SJSA1 (cell line): ENCODE measurements around the gene YIPF2. TPM values are rescaled to one million over a fixed set of nuclear protein-coding genes. Genes with fewer than 3 reads are reported as not detected.

Experiments
- DNase-seq, 2 experiments: peaks; one replicate each; pipeline ENCODE4 v3.0.0-alpha.2; 2015 to 2020; ENCODE audit warnings: low spot score in 2 of 2, low read depth in 1 of 2
- H3K27ac ChIP-seq: fragments of 250-450 bp; sonication (Bioruptor Pico); 2 replicates; pipeline ENCODE4 v1.5.1; 2020; ENCODE audit warnings: mild to moderate bottlenecking, moderate library complexity
- H3K27me3 ChIP-seq: fragments of 250-450 bp; sonication (Bioruptor Pico); replicated peaks from 2 replicates; pipeline ENCODE4 v1.5.1; 2020; ENCODE audit warnings: mild to moderate bottlenecking, moderate library complexity
- H3K36me3 ChIP-seq: fragments of 250-450 bp; sonication (Bioruptor Pico); 2 replicates; pipeline ENCODE4 v1.5.1; 2020; ENCODE audit warnings: mild to moderate bottlenecking
- H3K4me1 ChIP-seq: fragments of 250-450 bp; sonication (Bioruptor Pico); replicated peaks from 2 replicates; pipeline ENCODE4 v1.6.1; 2021; ENCODE audit warnings: mild to moderate bottlenecking
- H3K4me3 ChIP-seq: fragments of 250-450 bp; sonication (Bioruptor Pico); 2 replicates; pipeline ENCODE4 v1.5.1; 2020; ENCODE audit warnings: mild to moderate bottlenecking
- H3K9me3 ChIP-seq: fragments of 250-450 bp; sonication (Bioruptor Pico); replicated peaks from 2 replicates; pipeline ENCODE4 v1.5.1; 2020; ENCODE audit warnings: mild to moderate bottlenecking
- total RNA-seq: library from RNA; depleted of rRNA; stranded (reverse); fragments of >200 nt; shearing (Covaris generic); gene quantifications from 2 replicates; pipeline ENCODE4 v1.2.3, GENCODE V29; 2014

The YIPF2 gene
- total RNA-seq, 1 experiment from 2014 or later = 53.4 TPM

DNA sequence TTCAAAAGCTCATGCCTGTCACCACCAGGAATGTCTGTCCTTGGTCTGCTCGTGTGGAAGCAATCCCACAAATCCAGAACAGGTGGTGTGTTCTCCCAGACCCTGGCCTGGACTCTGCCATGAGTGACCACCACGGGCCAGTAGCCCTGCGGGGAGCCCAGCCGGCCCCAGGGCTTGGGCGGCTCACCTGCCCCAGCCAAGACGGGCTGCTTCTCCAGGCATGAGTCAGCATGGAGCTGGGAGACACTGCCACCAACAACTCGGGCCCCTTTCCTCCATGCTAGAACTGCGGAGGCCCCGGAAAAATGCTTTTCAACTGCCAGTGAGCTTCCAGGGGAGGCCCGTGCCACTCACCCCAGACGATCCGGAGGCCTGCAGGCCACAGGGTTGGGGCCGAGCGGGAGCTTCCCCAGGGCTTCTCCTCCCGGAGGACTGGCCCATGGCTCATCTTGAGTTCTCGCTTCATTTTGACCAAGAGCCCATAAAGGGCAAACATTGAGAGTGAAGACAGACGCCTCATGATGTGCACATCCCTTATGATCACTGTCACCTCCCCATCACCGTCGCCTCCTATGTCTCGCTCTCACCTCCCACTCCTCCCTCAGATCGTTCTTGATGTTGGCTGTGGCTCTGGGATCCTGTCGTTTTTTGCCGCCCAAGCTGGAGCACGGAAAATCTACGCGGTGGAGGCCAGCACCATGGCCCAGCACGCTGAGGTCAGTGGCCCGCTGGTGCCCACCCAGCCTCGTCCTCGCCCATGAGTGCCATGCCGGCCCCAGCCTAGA lies 16.7 kb downstream of the YIPF2 start:
- no peak overlapping the region for H3K4me3 ChIP-seq
- no peaks in the 10 kb centered on the region for H3K9me3 ChIP-seq
- H3K27me3 ChIP-seq = no peaks in the 10 kb centered on the region
- H3K36me3 ChIP-seq = peaks cover 43% of the 10 kb centered on the region
- no peak overlapping the region for H3K27ac ChIP-seq
- no peak for DNase-seq
- H3K4me1 ChIP-seq = peaks cover 11% of the 10 kb centered on the region

- Histone ChIP-seq H3K4me3 (no peak overlapping the region), H3K4me1 (no peaks in the 10 kb centered on the region), H3K36me3 (peaks cover 23% of the 10 kb centered on the region), H3K27me3 (no peaks in the 10 kb centered on the region), H3K27ac (no peak overlapping the region), H3K9me3 (no peaks in the 10 kb centered on the region)
- no peak for DNase-seq
Measured at GRCh38 chr19:10908380-10908960, 20.0 kb downstream of the YIPF2 start.

DNA sequence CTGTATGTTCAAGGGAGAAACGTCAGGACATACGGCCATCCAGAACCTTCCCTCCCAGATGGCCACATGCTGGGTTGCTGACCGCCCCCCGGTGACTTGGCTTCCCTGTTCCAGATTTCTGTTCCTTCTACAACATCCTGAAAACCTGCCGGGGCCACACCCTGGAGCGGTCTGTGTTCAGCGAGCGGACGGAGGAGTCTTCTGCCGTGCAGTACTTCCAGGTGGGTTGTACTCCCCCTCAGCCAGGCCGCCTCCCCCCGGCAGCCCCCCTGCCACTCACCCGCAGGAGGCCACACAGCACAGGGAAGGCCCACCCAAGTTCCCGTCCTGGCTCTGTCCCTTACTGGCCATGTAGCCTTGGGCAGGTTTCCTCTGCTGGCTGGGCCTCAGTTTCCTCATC lies 20.5 kb downstream of the YIPF2 start:
- H3K9me3 ChIP-seq = no peaks in the 10 kb centered on the region
- H3K4me1 ChIP-seq = no peaks in the 10 kb centered on the region
- no peaks in the 10 kb centered on the region for H3K27me3 ChIP-seq
- no peak overlapping the region for H3K4me3 ChIP-seq
- peaks cover 23% of the 10 kb centered on the region for H3K36me3 ChIP-seq
- DNase-seq = no peak
- no peak overlapping the region for H3K27ac ChIP-seq

DNA sequence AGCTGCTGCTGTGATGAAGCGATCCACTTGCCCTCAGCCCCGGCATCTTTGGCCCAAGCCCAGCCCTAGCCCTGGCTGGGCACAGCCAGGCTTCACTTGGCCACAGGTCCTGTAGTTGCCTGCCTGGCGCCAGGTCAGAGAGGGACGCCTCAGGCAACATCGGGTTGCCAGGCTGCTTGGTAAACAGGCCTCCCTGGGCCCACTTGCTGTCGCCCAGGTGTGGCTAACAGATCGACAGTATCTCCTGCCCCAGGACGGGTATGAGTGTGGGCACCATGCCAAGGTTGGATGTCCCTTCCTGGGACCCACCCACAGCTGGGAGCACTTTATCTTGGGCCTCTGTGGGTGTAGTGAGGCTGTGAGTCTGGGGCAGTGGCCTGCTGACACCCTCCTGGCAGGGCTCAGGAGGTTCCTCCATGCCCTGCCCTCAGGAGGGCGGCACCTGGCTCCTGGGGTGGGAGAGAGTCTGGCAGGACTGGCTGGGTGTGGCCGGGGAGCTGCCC lies 29.2 kb downstream of the YIPF2 start:
- no peak overlapping the region for H3K4me3 ChIP-seq
- H3K4me1 ChIP-seq = no peaks in the 10 kb centered on the region
- no peaks in the 10 kb centered on the region for H3K36me3 ChIP-seq
- DNase-seq = no peak
- no peak overlapping the region for H3K27ac ChIP-seq
- no peaks in the 10 kb centered on the region for H3K27me3 ChIP-seq
- no peaks in the 10 kb centered on the region for H3K9me3 ChIP-seq

GRCh38 chr19:10898633-10899032 lies 29.8 kb downstream of the YIPF2 start:
- H3K4me1 ChIP-seq = no peaks in the 10 kb centered on the region
- no peaks in the 10 kb centered on the region for H3K9me3 ChIP-seq
- no peaks in the 10 kb centered on the region for H3K36me3 ChIP-seq
- no peak for DNase-seq
- H3K27ac ChIP-seq = no peak overlapping the region
- no peaks in the 10 kb centered on the region for H3K27me3 ChIP-seq
- no peak overlapping the region for H3K4me3 ChIP-seq

GRCh38 chr19:10896851-10897526 lies 31.4 kb downstream of the YIPF2 start:
- H3K36me3 ChIP-seq = no peaks in the 10 kb centered on the region
- H3K27ac ChIP-seq = no peak overlapping the region
- no peak for DNase-seq
- H3K4me1 ChIP-seq = no peaks in the 10 kb centered on the region
- no peaks in the 10 kb centered on the region for H3K27me3 ChIP-seq
- no peaks in the 10 kb centered on the region for H3K9me3 ChIP-seq
- no peak overlapping the region for H3K4me3 ChIP-seq

DNA sequence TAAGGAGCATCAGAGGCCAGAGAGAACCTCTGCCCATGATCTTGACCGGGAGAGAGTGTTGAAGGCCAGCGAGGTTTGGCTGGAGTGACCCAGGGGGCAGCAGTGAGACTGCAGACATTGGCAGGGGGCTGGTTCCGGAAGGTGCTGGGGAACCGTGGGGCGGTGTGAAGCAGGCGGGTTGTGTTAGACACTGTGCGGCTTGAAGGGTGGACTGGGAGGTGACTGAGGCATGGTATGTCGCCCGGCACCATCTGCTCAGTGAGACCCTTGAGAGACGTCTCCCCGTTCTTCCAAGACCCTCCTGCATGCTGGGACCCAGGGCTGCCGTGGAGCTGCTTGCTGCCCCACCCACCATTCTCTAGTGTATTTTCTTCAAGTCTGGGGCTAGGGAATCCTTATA lies 32.5 kb downstream of the YIPF2 start:
- H3K4me1 ChIP-seq = no peaks in the 10 kb centered on the region

GRCh38 chr19:10895363-10895762 lies 33.1 kb downstream of the YIPF2 start:
- no peaks in the 10 kb centered on the region for H3K4me1 ChIP-seq
- no peak overlapping the region for H3K27ac ChIP-seq
- H3K36me3 ChIP-seq = no peaks in the 10 kb centered on the region
- DNase-seq = no peak
- no peaks in the 10 kb centered on the region for H3K27me3 ChIP-seq
- no peaks in the 10 kb centered on the region for H3K9me3 ChIP-seq
- no peak overlapping the region for H3K4me3 ChIP-seq

More for the DNA sequence above, 32.5 kb downstream of the YIPF2 start:
- DNase-seq = no peak
- H3K4me3 ChIP-seq = no peak overlapping the region
- no peaks in the 10 kb centered on the region for H3K36me3 ChIP-seq
- no peaks in the 10 kb centered on the region for H3K27me3 ChIP-seq
- no peaks in the 10 kb centered on the region for H3K9me3 ChIP-seq
- H3K27ac ChIP-seq = no peak overlapping the region

DNA sequence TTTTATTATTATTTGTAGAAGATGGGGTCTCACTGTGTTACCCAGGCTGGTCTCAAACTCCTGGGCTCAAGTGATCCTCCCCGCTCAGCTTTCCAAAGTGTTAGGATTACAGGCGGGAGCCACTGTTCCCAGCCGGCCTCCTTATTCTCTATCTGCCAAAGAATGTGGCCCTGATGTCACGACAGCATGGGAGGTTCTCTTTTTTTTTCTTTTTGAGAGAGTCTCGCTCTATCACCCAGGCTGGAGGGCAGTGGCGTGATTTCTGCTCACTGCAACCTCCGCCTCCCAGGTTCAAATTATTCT lies 33.6 kb downstream of the YIPF2 start:
- DNase-seq = no peak
- H3K36me3 ChIP-seq = no peaks in the 10 kb centered on the region
- H3K27ac ChIP-seq = no peak overlapping the region
- no peaks in the 10 kb centered on the region for H3K4me1 ChIP-seq
- no peaks in the 10 kb centered on the region for H3K9me3 ChIP-seq
- H3K27me3 ChIP-seq = no peaks in the 10 kb centered on the region
- no peak overlapping the region for H3K4me3 ChIP-seq

GRCh38 chr19:10892256-10892655 lies 36.2 kb downstream of the YIPF2 start:
- H3K4me3 ChIP-seq = no peak overlapping the region
- DNase-seq = no peak
- H3K4me1 ChIP-seq = peaks cover under 1% of the 10 kb centered on the region; the same call in 1 of the 2 replicates
- no peaks in the 10 kb centered on the region for H3K27me3 ChIP-seq
- H3K27ac ChIP-seq = no peak overlapping the region
- no peaks in the 10 kb centered on the region for H3K9me3 ChIP-seq
- no peaks in the 10 kb centered on the region for H3K36me3 ChIP-seq

- DNase-seq = no peak
- Histone ChIP-seq H3K9me3 (no peaks in the 10 kb centered on the region), H3K4me3 (no peak overlapping the region), H3K27ac (no peak overlapping the region), H3K36me3 (no peaks in the 10 kb centered on the region), H3K4me1 (peaks cover 5% of the 10 kb centered on the region; the same call in 1 of the 2 replicates), H3K27me3 (no peaks in the 10 kb centered on the region)
Measured at GRCh38 chr19:10891405-10892086, 36.9 kb downstream of the YIPF2 start.

DNA sequence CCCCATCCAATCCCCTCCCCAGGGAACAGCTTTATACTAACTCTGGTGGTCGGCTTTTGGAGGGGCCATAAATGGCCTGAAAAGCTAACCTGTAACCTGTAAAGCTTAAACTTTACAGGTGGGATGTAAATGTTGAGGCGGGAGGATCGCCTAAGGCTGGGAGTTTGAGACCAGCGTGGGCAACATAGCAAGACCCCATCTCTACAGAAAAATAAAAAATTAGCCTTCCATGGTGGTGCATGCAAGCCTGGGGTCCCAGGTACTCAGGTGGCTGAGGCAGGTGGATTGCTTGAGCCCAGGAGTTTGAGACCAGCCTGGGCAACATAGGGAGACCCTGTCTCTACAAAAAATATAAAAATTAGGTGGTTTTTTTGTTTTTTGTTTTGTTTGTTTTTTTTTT lies 38.6 kb downstream of the YIPF2 start:
- no peaks in the 10 kb centered on the region for H3K36me3 ChIP-seq
- H3K27ac ChIP-seq = no peak overlapping the region
- H3K27me3 ChIP-seq = no peaks in the 10 kb centered on the region
- H3K9me3 ChIP-seq = no peaks in the 10 kb centered on the region
- peaks cover 9% of the 10 kb centered on the region; the same call in 1 of the 2 replicates for H3K4me1 ChIP-seq
- H3K4me3 ChIP-seq = no peak overlapping the region
- no peak for DNase-seq

DNA sequence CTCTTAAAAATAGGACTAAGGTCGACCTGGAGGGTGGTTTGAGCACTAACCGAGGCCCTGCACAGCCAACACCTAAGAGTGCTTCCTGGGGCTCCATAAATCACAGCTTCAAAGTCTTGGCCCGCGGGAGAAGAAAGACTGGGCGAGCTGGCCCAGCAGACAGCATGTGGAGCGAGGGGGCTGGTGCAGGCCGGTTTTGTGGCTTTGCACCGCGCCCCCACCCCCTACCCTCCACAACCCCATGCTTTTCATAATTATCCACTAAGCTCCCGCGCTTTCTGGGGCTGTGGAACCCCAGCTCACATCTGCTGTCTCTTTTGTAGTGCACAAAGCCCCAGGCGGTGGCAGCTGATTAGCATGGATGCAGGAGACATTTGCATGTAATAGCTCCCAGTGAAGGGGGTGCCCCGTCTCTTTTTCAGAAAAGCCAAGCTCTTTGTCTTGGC lies 40.0 kb downstream of the YIPF2 start:
- Histone ChIP-seq H3K36me3 (no peaks in the 10 kb centered on the region), H3K27me3 (no peaks in the 10 kb centered on the region)

More for the DNA sequence above, 40.0 kb downstream of the YIPF2 start:
- H3K4me1 ChIP-seq = peaks cover 16% of the 10 kb centered on the region; the same call in 1 of the 2 replicates
- H3K9me3 ChIP-seq = no peaks in the 10 kb centered on the region
- DNase-seq = no peak
- no peak overlapping the region for H3K4me3 ChIP-seq
- no peak overlapping the region for H3K27ac ChIP-seq
